HL-60 (cell line): ENCODE results near the gene RANBP3L.

Source experiments
- DNase-seq, 2 experiments: peaks; one replicate each; pipeline ENCODE4 v3.0.0-alpha.2; 2010 to 2020; ENCODE audit warnings: low read depth in 1 of 2, low spot score in 1 of 2
- H3K27ac ChIP-seq: fragments of 250-450 bp; sonication (Bioruptor Pico); replicated peaks from 2 replicates; pipeline ENCODE4 v1.5.1; 2020; ENCODE audit warnings: mild to moderate bottlenecking, moderate library complexity
- H3K27me3 ChIP-seq: fragments of 250-450 bp; sonication (Bioruptor Pico); 2 replicates; pipeline ENCODE4 v1.5.1; 2021; ENCODE audit warnings: mild to moderate bottlenecking, moderate library complexity; ENCODE audit not compliant: insufficient read depth, poor library complexity, severe bottlenecking
- H3K4me3 ChIP-seq: replicated peaks from 2 replicates; pipeline ENCODE4 v1.5.1; 2011; ENCODE audit warnings: mild to moderate bottlenecking, control low read depth, low read length; ENCODE audit not compliant: insufficient read depth
- GABPA ChIP-seq: IDR thresholded peaks from 2 replicates; pipeline ENCODE4 v1.6.1; 2012; ENCODE audit warnings: low read depth
- POLR2AphosphoS5 ChIP-seq: IDR thresholded peaks from 2 replicates; pipeline ENCODE4 v1.6.1; 2012; ENCODE audit warnings: low read depth
- SPI1 ChIP-seq: IDR thresholded peaks from 2 replicates; pipeline ENCODE4 v1.6.1; 2012; ENCODE audit warnings: low read depth, mild to moderate bottlenecking, borderline replicate concordance
- TF ChIP-seq, protein P1 (sequence below): IDR thresholded peaks from 2 replicates; pipeline ENCODE4 v1.6.1; 2012; ENCODE audit warnings: low read depth; ENCODE audit not compliant: insufficient replicate concordance
- TF ChIP-seq, protein P2 (sequence below): IDR thresholded peaks from one replicate; pipeline ENCODE4 v1.5.1; 2011; ENCODE audit warnings: low read length, control low read depth, inconsistent platforms; ENCODE audit not compliant: insufficient read depth

The RANBP3L gene

DNA sequence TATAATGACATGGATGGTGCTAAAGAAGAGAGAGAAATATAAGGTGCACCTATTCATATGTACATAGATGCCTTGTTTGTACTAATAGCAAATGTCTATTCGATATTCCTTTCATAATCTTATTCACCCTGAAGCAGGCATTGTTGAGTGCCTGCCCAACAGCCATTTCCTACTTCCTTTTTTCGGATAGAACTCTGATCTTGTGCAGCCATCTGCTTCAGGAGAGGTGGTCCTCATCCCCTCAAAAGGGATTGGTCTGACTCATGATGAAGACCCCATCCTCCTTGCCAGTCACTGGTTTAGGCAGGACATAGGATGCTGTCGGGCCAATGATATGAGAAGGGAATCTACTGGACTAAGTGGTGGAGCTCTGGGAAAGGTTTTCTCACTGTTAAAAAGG, 8.4 kb upstream of the RANBP3L start:
- Histone ChIP-seq H3K27me3 (no peaks in the 10 kb centered on the region), H3K27ac (no peak overlapping the region), H3K4me3 (no peak overlapping the region)
- TF ChIP-seq, protein P1, sequence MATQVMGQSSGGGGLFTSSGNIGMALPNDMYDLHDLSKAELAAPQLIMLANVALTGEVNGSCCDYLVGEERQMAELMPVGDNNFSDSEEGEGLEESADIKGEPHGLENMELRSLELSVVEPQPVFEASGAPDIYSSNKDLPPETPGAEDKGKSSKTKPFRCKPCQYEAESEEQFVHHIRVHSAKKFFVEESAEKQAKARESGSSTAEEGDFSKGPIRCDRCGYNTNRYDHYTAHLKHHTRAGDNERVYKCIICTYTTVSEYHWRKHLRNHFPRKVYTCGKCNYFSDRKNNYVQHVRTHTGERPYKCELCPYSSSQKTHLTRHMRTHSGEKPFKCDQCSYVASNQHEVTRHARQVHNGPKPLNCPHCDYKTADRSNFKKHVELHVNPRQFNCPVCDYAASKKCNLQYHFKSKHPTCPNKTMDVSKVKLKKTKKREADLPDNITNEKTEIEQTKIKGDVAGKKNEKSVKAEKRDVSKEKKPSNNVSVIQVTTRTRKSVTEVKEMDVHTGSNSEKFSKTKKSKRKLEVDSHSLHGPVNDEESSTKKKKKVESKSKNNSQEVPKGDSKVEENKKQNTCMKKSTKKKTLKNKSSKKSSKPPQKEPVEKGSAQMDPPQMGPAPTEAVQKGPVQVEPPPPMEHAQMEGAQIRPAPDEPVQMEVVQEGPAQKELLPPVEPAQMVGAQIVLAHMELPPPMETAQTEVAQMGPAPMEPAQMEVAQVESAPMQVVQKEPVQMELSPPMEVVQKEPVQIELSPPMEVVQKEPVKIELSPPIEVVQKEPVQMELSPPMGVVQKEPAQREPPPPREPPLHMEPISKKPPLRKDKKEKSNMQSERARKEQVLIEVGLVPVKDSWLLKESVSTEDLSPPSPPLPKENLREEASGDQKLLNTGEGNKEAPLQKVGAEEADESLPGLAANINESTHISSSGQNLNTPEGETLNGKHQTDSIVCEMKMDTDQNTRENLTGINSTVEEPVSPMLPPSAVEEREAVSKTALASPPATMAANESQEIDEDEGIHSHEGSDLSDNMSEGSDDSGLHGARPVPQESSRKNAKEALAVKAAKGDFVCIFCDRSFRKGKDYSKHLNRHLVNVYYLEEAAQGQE, result no peak
- TF ChIP-seq SPI1, result peak; percentile 61; the same call in 1 of the 2 replicates
- no peak for DNase-seq

DNA sequence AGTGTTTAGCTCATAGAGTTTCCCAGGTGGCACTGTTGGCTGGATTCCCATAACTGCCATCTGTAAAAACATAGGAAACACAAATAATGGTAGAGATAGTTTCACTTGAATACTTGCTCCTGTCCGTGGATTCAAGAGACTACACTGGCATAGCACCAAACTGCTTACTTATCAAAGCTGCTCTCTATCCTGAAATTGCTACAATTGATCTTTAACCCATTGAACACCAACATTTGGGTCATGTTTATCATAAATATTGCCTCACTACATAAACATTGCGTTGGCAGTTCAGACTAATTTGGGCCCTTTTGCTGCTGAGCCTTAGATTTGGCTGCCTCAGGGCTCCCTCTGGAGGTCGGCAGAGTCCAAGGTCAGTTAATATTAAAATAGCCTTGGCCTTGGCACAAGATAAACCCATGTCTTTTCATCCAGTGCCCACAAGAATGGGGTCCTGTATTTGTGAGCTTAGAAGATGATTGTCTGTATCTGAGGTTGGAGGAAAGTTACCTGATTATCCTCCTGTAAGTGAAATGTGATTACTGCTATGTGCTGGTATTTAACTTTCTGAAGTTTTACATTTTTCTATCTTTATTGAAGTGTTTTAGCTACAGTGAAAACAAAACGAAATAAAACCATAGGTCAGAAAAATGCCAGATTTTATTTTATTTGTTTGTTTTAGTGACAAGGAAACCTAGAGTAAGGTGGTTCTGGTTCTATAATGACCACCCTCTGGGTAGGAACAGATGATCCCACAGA, 4.0 kb upstream of the RANBP3L start:
- Histone ChIP-seq H3K4me3 (no peak overlapping the region), H3K27me3 (no peaks in the 10 kb centered on the region), H3K27ac (no peak overlapping the region)
- DNase-seq, result peak in 1 of 2 experiments; percentile 47
- TF ChIP-seq, protein P1, result no peak
- TF ChIP-seq, protein P2, sequence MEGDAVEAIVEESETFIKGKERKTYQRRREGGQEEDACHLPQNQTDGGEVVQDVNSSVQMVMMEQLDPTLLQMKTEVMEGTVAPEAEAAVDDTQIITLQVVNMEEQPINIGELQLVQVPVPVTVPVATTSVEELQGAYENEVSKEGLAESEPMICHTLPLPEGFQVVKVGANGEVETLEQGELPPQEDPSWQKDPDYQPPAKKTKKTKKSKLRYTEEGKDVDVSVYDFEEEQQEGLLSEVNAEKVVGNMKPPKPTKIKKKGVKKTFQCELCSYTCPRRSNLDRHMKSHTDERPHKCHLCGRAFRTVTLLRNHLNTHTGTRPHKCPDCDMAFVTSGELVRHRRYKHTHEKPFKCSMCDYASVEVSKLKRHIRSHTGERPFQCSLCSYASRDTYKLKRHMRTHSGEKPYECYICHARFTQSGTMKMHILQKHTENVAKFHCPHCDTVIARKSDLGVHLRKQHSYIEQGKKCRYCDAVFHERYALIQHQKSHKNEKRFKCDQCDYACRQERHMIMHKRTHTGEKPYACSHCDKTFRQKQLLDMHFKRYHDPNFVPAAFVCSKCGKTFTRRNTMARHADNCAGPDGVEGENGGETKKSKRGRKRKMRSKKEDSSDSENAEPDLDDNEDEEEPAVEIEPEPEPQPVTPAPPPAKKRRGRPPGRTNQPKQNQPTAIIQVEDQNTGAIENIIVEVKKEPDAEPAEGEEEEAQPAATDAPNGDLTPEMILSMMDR, result peak; percentile 57
- no peak for TF ChIP-seq GABPA

DNA sequence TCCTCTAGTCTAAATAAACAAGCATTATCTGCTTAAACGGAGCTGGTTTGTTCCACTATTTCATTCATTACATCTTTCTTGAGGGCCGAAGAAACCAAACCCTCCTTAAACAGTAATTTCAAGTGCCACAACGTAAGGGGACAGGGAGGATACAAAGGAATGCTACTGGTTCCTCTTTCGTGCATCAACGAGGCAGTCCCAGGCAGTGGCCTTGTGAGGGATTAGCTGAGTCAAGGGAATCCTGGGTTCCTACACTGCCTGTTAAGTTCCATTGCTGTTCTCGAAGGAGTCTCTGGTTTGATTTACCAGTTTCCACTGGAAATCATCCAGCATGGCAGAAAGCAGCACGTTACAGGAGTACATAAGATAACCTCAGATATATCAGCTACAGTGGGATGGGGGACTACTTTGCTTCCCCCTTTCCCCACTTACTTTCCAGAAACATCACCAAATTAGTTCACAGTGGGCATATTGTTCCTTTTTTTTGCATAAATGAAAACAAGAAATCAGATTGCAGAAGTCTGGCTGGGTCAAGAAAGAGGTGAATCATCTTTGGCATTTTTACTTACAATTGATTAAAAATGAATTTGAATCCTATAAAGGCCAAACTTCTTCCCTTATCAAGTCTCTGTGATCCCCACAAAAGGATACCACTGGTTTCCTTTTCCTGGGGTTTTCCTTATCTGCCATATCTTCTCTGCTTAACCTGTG, 2.5 kb upstream of the RANBP3L start:
- no peak for DNase-seq
- Histone ChIP-seq H3K4me3 (no peak overlapping the region), H3K27me3 (no peaks in the 10 kb centered on the region), H3K27ac (no peak overlapping the region)
- no peak for TF ChIP-seq GABPA
- TF ChIP-seq, protein P2, result no peak
- no peak for TF ChIP-seq SPI1
- TF ChIP-seq POLR2AphosphoS5, result no peak
- TF ChIP-seq, protein P1, result no peak
